Stimulated activated naive CD8-positive, alpha-beta T cell treated with anti-CD3 and anti-CD28 coated beads, Interleukin-15, amount 100 ng/mL, for 72 hours (primary cell): ENCODE data around the gene TNS1.
"Not testable (repeated sequence)": the region's sequence is repeated elsewhere in the genome, so short reads cannot be mapped to it uniquely, and the experiment has no call there.

Source experiments
- ATAC-seq: fragments of 150-1000 bp; cut with Tn5 transposase; 2 replicates; pipeline ENCODE4 v1.10.0; 2021; ENCODE audit warnings: mild to moderate bottlenecking, moderate library complexity
- DNase-seq, 2 donors: peaks; one replicate each; pipeline ENCODE4 v3.0.0; 2021 to 2022
- H3K27ac Mint-ChIP-seq, 2 donors: one replicate each; pipeline ENCODE4 v1.8.0; 2022; ENCODE audit warnings: mild to moderate bottlenecking in 2 of 2, mixed read lengths in 2 of 2, moderate library complexity in 2 of 2
- H3K27me3 Mint-ChIP-seq: one replicate; pipeline ENCODE4 v1.8.0; 2022; ENCODE audit warnings: mixed read lengths
- H3K4me1 Mint-ChIP-seq: one replicate; pipeline ENCODE4 v1.8.0; 2022; ENCODE audit warnings: mild to moderate bottlenecking, mixed read lengths
- H3K4me3 Mint-ChIP-seq, 2 donors: one replicate each; pipeline ENCODE4 v1.8.0; 2022; ENCODE audit warnings: mild to moderate bottlenecking in 2 of 2, mixed read lengths in 2 of 2, moderate library complexity in 1 of 2
- H3K9me3 Mint-ChIP-seq, 2 donors: one replicate each; pipeline ENCODE4 v1.8.0; 2022; ENCODE audit warnings: mixed read lengths in 2 of 2

Gene TNS1

DNA sequence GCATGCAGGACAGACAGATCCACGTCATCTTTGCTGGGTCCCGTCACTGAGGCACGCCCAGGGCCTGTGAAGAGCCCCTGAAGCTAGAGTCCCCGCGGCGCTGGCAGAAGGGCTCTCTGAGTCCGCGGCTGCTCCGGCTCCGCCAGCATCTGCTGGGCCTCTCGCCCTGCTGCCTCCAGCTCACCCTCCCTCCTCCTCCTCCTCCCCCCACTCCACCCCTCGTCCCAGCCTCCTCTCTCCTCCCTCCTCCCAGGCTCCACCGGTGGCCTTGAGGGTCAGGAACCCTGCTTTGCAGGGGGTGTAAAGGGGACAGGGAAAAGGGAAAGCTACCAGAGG is at the start of gene TNS1:
Gene TNS1 (minus strand): TSS at position 151 of the 336 bp plus-strand sequence. CDS start 123 bp downstream, at position 28.
- Mint-ChIP-seq H3K27ac (no peak within 1 kb of the TSS), H3K4me3 (no peak within 1 kb of the TSS), H3K9me3 (no peaks in the 10 kb centered on the region), H3K4me1 (peaks cover 20% of the 10 kb centered on the region), H3K27me3 (peaks cover 20% of the 10 kb centered on the region)
- ATAC-seq (peak; percentile 8), DNase-seq (no peak)

DNA sequence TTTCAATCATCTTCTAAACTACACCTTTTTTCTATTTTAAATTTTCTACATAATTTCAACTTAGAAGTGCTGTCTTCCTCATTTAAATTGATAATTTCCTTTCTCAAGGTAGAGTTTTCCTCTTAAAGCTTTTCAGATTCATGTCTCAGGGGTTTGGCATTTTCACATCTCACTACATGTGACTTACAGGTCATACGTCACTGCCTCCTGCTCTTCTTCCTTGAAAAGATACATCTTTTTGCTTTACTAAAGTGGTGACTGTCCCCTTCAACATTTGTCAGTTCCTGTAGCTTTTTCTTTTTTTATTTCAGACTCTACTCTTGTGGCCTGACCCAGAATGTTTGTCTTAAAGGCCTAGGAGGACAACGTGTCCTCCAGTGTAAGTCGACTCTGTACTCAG is 49.1 kb upstream of the TNS1 start:
- no peak for DNase-seq
- Mint-ChIP-seq H3K4me3 (no peak overlapping the region), H3K4me1 (no peaks in the 10 kb centered on the region), H3K9me3 (peaks cover 9 to 10% of the 10 kb centered on the region in 2 donors), H3K27me3 (peaks cover 32% of the 10 kb centered on the region), H3K27ac (no peak overlapping the region)
- ATAC-seq: no peak

DNA sequence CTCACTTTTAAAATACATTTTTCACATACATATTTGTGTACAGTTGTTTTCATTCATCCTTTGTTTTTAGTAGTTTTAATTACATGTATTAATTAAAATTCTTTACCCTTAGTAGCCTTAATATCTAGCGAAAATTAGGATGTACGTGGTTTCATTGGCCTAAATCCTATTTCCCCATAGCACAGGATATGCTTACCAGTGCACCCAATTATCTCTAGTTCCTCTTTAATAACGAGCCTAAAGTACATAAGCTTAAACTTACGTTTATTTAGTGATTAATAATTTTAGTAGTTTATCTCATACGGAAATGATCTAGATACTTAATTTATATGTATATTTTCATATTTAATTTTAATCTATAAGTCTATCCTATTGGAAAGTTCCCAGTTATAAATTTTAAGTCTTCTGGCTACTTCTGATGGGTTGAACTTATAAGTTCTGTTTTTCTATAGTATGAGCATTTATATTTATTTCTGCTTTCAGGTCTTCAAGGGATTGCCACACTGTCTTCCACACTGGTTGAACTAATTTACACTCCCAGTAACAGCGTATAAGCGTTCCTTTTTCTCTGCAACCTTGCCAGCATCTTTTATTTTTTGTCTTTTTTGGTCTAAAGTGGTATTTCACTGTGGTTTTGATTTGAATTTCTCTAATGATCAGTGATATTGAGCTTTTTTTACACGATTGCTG is 44.9 kb upstream of the TNS1 start:
- Mint-ChIP-seq H3K27ac (no peak overlapping the region), H3K27me3 (peaks cover 22% of the 10 kb centered on the region), H3K4me3 (no peak overlapping the region), H3K9me3 (peaks cover 9 to 18% of the 10 kb centered on the region in 2 donors), H3K4me1 (no peaks in the 10 kb centered on the region)
- DNase-seq (no peak), ATAC-seq (no peak)

DNA sequence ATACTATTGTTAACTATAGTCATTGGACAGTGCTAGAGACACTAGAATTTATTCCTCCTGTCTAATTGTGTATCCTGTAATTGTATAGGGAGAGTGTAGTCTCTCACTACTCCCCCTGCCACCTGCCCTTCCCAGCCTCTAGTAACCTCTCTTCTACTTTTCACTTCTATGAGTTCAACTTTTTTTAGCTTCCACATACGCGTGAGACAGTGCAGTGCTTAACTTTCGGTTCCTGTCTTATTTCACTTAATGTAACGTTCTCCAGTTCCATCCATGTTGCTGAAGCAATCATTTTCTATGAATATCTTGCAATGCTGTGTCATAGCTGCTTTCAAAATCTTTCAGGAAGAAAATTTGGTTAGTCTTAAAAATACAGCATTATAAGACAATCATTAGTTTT is 43.4 kb upstream of the TNS1 start:
- Mint-ChIP-seq H3K4me3 (no peak overlapping the region), H3K27ac (no peak overlapping the region), H3K9me3 (peaks cover 13 to 18% of the 10 kb centered on the region in 2 donors), H3K4me1 (peaks cover 7% of the 10 kb centered on the region), H3K27me3 (peaks cover 23% of the 10 kb centered on the region)
- DNase-seq (no peak), ATAC-seq (no peak)

DNA sequence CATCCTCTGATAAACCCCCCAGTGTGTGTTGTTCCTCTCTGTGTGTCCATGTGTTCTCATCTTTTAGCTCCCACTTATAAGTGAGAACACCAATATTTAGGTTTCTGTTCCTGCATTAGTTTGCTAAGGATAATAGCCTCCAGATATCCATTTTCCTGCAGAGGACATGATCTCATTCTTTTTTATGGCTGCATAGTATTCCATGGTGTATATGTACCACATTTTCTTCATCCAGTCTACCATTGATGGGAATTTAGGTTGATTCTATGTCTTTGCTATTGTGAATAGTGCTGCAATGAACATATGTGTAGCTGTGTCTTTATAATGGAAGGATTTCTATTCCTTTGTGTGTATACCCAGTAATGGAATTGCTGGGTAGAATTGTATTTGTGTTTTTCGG is 41.8 kb upstream of the TNS1 start:
- not testable (repeated sequence) for ATAC-seq, H3K4me3 Mint-ChIP-seq, H3K27ac Mint-ChIP-seq, H3K9me3 Mint-ChIP-seq, DNase-seq
- H3K27me3 Mint-ChIP-seq: peaks cover 30% of the 10 kb centered on the region
- peaks cover 23% of the 10 kb centered on the region for H3K4me1 Mint-ChIP-seq

DNA sequence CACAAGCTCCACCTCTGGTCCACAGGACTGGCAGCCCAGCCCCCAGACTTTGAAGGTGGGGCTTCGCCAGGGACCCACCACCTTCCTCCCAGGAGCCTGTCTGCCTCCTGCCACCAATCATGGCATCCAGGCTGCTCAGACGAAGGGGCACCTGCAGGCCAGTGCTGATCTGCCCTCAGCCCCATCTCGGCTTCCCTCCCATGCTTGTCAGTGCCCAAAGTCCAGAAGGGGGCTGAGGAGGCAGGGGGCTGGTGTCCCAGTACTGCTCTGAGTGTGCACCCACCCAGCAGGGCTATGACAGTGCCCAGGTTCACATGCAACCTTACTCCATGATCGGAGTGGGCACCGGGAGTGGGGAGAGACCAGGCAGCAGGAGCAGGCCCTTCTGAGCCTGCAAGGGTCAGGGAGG is 40.9 kb upstream of the TNS1 start:
- DNase-seq (peak in 1 of 2 donors; percentile 8), ATAC-seq (no peak)
- peaks cover 30% of the 10 kb centered on the region for H3K4me1 Mint-ChIP-seq
- peaks cover 34% of the 10 kb centered on the region for H3K27me3 Mint-ChIP-seq
- peak overlapping the region in 1 of 2 donors; percentile 77 for H3K27ac Mint-ChIP-seq
- no peak overlapping the region for H3K4me3 Mint-ChIP-seq
- H3K9me3 Mint-ChIP-seq: peaks cover 4 to 8% of the 10 kb centered on the region in 2 donors

DNA sequence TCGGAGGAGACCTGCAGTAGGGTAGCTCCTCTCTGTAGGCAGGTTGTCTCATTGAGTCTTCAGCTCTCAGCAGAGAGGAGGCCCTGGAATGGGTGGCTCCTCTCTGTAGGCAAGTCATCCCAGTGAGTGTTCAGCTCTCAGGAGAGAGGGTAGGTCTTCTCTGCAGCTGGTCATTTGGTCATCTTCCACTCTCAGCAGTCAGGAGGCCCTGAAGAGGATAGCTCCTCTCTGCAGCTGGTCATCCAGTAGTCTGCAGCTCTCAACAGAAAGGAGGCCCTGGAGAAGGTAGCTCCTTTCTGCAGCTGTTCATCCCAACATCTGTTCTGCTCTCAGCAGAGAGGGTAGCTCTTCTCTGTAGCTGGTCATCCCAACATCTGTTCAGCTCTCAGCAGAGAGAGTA is 40.3 kb upstream of the TNS1 start:
- H3K9me3 Mint-ChIP-seq: peaks cover 4 to 8% of the 10 kb centered on the region in 2 donors
- ATAC-seq (no peak), DNase-seq (peak in 1 of 2 donors; percentile 8)
- H3K27me3 Mint-ChIP-seq: peaks cover 31% of the 10 kb centered on the region
- H3K4me3 Mint-ChIP-seq: no peak overlapping the region
- H3K27ac Mint-ChIP-seq: peak overlapping the region in 1 of 2 donors; percentile 60
- peaks cover 33% of the 10 kb centered on the region for H3K4me1 Mint-ChIP-seq

DNA sequence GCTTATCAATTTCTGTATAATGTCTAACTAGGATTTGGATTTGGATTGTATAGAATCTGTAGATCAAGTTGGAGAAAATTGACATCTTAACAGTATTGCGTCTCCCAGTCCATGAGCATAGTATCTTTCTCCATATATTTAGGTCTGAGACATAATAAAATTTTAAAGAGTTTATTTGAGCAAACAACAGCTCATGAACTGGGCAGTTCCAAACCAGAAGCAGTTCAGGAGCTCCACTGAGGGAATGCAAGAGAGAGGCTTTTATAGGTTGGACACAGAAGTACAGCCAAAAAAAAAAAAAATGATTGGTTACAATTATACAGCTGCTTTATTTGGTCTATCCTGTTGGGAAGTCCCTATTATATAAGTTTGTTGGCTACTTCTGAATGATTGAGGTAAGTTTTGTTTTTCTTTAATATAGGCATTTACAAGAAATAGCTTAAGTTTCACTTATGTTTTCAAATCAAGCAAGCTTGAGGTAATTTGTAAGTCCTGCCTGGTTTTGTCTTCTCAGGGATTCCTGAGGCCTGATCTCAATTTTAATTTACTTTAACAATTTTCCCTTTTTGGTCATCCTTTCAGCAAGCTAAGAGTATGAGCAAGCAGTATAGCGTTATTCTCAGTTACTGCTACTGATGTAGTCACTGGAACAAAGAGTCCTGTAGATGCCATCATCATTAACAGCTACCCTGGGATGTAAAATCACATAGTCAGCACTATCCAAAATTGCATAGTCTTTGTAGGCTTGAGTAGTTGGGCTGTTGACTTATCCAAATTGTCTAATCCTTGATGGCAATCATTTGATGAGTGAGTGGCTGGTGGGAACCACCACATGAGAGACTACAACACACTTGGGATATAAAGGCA is 38.7 kb upstream of the TNS1 start:
- peak in 1 of 2 donors; percentile 7 for DNase-seq
- peaks cover 33% of the 10 kb centered on the region for H3K4me1 Mint-ChIP-seq
- peaks cover 4 to 8% of the 10 kb centered on the region in 2 donors for H3K9me3 Mint-ChIP-seq
- H3K27me3 Mint-ChIP-seq: peaks cover 29% of the 10 kb centered on the region
- H3K27ac Mint-ChIP-seq: peak overlapping the region; percentile 74 to 91
- peak; percentile 80 for ATAC-seq
- no peak overlapping the region for H3K4me3 Mint-ChIP-seq

DNA sequence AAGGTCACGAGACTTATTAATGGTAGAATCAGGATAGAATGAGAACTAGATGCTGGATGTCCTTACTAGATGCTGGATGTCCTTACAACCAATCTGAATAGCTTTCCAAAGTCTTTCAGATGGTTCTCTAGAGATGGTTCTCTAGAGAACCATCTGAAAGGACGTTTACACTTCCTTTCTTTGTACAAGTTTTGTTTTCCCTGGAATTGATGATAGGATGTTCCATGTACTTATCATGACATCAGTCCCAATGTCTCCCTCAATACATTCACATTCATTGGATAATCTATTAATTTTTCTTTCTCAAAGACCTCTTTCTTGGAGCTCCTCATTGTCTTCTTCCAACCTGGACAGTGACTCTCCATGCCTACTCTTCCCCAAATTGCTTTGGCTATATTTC is 38.1 kb upstream of the TNS1 start:
- peaks cover 33% of the 10 kb centered on the region for H3K4me1 Mint-ChIP-seq
- no peak for DNase-seq
- H3K27ac Mint-ChIP-seq: peak overlapping the region; percentile 36 to 91
- no peak overlapping the region for H3K4me3 Mint-ChIP-seq
- peaks cover 29% of the 10 kb centered on the region for H3K27me3 Mint-ChIP-seq
- peaks cover 4 to 8% of the 10 kb centered on the region in 2 donors for H3K9me3 Mint-ChIP-seq
- no peak for ATAC-seq

DNA sequence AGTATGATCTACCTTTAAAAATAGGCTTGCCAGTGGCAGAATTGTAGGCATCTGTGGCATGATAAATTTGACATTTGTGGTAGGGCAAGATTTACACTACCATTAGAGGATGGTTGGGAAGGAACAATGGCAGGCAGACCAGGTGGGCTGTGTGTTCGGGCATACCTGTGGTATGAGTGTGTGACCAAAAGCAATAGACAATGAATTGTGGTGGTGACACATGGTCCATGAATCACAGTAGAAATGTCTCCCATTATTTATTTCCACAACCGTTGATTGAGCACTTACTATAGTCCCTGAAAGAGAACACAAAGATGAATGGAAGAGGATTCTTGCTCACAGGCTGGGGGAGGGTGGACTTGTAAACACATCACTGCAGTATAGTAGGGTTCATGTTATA is 36.4 kb upstream of the TNS1 start:
- H3K4me1 Mint-ChIP-seq: peaks cover 38% of the 10 kb centered on the region
- H3K27ac Mint-ChIP-seq: peak overlapping the region; percentile 4 to 51
- H3K9me3 Mint-ChIP-seq: peaks cover 0 to 4% of the 10 kb centered on the region in 2 donors
- DNase-seq (peak in 1 of 2 donors; percentile 3), ATAC-seq (peak; percentile 24)
- peaks cover 29% of the 10 kb centered on the region for H3K27me3 Mint-ChIP-seq
- no peak overlapping the region for H3K4me3 Mint-ChIP-seq

DNA sequence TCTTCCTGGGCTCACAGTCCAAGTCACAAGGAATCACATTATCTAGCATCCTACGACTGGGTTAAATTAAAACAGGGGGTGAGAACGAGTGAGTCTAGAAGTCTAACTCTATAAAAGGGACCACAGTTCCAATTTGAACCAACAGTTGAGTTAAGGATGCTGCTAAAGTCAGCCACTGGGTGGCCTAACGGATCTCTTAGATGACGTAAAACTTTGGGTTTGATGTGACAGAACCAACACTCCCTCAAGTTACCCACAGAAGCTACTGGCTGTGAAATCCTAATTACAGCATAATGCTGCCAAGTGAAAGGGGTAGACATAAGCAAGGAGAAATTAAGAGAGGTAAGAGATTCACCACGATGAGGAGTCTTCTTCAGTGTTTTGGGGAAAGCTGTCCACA is 33.6 kb upstream of the TNS1 start:
- H3K9me3 Mint-ChIP-seq: no peaks in the 10 kb centered on the region
- ATAC-seq (no peak), DNase-seq (peak in 1 of 2 donors; percentile 8)
- no peak overlapping the region for H3K4me3 Mint-ChIP-seq
- H3K27me3 Mint-ChIP-seq: peaks cover 29% of the 10 kb centered on the region
- H3K4me1 Mint-ChIP-seq: peaks cover 36% of the 10 kb centered on the region
- H3K27ac Mint-ChIP-seq: no peak overlapping the region

DNA sequence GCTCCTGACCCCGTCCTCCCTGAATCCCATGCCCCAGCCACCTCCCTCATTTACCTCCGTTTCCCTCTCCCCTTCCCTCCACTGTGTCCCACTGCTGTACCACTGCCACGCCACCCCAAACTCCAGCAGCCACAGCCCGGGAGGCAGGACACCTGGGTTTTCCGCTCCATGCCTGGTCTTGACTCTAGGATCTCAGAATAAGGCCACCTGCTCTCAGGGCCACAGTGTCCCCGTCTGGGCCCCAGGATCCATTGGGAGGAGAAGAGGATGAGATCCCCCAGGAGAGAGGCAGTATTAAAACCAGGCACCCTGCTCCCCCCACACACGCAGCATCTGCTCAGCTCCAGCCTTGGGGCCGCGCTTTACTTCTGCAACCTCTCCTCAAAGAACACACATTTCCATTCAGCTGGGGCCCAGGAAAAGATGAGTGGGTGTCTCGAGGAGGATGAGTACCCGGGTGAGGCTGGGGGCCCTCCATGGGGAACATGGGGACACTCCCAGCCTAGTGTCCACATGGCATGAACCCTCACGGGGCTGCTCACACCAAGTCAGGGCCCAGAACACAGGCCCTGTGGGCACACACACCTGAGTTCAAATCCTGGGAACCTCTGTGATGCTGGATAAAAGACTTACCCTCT is 32.8 kb upstream of the TNS1 start:
- H3K9me3 Mint-ChIP-seq: no peaks in the 10 kb centered on the region
- no peak for ATAC-seq
- H3K27me3 Mint-ChIP-seq: peaks cover 22% of the 10 kb centered on the region
- peaks cover 28% of the 10 kb centered on the region for H3K4me1 Mint-ChIP-seq
- peak overlapping the region in 1 of 2 donors; percentile 52 for H3K27ac Mint-ChIP-seq
- peak overlapping the region; percentile 55 to 65 for H3K4me3 Mint-ChIP-seq
- peak in 1 of 2 donors; percentile 9 for DNase-seq

DNA sequence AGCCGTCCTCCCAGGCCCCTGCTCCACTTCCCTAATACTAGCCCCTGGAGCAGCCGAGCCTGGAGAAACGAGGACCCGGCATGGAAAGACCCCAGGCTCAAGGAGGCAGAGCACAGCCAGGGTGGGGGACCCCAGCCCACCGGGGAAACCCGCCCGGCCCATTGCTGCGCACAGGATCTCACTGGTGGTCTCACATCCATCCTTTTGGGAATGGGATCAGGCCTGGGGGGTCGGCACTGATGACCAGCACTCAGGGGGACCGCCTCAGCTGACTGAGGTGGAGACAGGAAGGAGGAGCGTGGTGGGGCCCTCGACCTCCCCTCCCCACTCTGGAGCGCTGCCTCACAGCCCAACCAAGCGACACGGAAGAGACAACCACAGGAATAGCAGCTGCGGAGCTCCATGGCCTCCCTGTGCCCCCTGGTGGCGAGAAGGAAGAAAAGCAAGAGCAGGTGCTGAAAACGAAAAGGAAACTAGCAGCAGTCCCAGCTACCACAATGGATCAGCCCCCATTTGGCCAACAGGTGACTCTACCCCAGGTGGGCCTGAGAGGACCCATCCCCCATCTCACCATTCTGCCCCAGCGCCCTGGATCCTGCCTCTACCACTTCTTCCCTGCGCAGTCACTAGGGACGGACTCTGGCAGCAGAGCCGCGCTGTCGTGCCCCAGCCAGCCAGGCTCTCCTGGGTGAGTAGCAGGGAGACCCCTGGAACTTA is 31.9 kb upstream of the TNS1 start:
- Mint-ChIP-seq H3K27me3 (peaks cover 12% of the 10 kb centered on the region), H3K4me1 (peaks cover 19% of the 10 kb centered on the region), H3K27ac (peak overlapping the region; percentile 27 to 43), H3K4me3 (peak overlapping the region; percentile 68 to 75)
- not testable (repeated sequence) for H3K9me3 Mint-ChIP-seq
- peak; percentile 64 to 80 for DNase-seq
- peak; percentile 82 for ATAC-seq

DNA sequence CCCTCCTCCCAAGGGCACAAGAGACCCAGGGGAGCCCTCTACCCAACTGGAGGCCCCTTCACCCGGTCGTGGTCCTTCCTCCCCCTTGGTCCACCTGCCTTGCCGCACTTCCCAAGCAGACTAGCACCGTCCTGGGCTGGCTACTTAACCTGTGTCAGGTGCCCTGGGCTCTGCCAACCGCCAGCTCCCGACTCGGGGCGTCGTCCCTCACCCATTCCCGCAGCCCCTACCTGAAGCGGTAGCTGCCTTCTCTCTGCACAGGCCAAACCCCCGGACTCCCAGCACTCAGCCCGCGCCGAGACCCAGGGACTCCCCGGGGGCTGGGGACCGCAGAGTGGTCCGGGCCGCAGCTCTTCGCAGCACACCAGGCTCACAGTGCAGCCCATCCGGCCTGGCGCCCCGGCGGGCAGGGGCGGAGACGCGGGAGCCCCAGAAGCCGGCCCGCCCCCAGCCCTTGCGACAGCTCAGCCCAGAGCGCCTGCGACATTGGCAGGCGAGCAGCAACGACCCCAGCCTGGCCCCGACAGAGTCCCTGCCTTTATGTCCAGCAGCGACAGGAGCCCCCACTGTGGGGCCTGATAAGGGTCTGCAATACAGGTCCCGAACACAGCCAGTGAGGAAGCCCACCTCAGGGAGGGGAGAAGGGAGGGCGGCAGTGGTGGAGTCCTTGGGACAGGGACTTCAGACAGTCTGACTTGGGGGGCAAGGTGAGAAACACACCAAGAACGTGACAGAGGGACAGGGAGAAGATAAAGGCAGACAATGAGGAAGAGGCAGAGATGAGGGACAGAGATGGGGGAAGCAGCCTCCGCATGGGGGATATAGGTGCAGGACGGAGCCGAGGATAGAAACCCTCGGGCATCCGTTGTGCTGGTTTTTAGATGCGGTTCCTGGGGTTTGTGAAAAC is 31.0 kb upstream of the TNS1 start:
- ATAC-seq (peak; percentile 31), DNase-seq (peak in 1 of 2 donors; percentile 12)
- peaks cover 4% of the 10 kb centered on the region for H3K27me3 Mint-ChIP-seq
- peak overlapping the region; percentile 68 to 75 for H3K4me3 Mint-ChIP-seq
- H3K27ac Mint-ChIP-seq: peak overlapping the region in 1 of 2 donors; percentile 49
- no peaks in the 10 kb centered on the region for H3K9me3 Mint-ChIP-seq
- H3K4me1 Mint-ChIP-seq: peaks cover 13% of the 10 kb centered on the region
